CD14-positive monocyte (primary cell): ENCODE measurements around the gene SLC22A23. TPM values are rescaled to one million over a fixed set of nuclear protein-coding genes. Genes with fewer than 3 reads are reported as not detected.

Experiments used
- DNase-seq, 3 donors: peaks; one replicate each; pipeline ENCODE4 v3.0.0-alpha.2; 2011 to 2022
- H2AFZ ChIP-seq: 2 replicates; pipeline ENCODE4 v1.6.0; 2012; ENCODE audit warnings: mild to moderate bottlenecking, low read depth, low read length, inconsistent platforms; ENCODE audit not compliant: insufficient read depth, poor library complexity, severe bottlenecking
- H3K27ac ChIP-seq, 2 donors: 1 replicate in 1 of 2; 2 replicates in 1 of 2; pipeline ENCODE4 v1.5.1; 2012 to 2013; ENCODE audit warnings: low read length in 2 of 2, control low read depth in 1 of 2, inconsistent platforms in 1 of 2, low read depth in 1 of 2, mild to moderate bottlenecking in 1 of 2
- H3K27me3 ChIP-seq, 2 donors: one replicate each; pipeline versions ENCODE4 v1.6.0 to v1.6.1; 2011 to 2013; ENCODE audit warnings: low read length in 2 of 2; ENCODE audit not compliant: control insufficient read depth in 2 of 2, insufficient read depth in 2 of 2
- H3K36me3 ChIP-seq, 2 donors: replicated peaks in 1 of 2; 1 replicate in 1 of 2; 2 replicates in 1 of 2; pipeline versions ENCODE4 v1.5.1 to v1.6.1; 2012 to 2013; ENCODE audit warnings: low read length in 2 of 2, control low read depth in 1 of 2, inconsistent platforms in 1 of 2, mild to moderate bottlenecking in 1 of 2; ENCODE audit not compliant: insufficient read depth in 2 of 2, control insufficient read depth in 1 of 2
- H3K4me1 ChIP-seq, 2 donors: 1 replicate in 1 of 2; 2 replicates in 1 of 2; pipeline versions ENCODE4 v1.5.1 to v1.6.1; 2012 to 2013; ENCODE audit warnings: low read length in 2 of 2, control low read depth in 1 of 2, inconsistent platforms in 1 of 2, mild to moderate bottlenecking in 1 of 2, moderate library complexity in 1 of 2; ENCODE audit not compliant: insufficient read depth in 2 of 2, control insufficient read depth in 1 of 2
- H3K4me2 ChIP-seq: replicated peaks from 2 replicates; pipeline ENCODE3; 2012; ENCODE audit warnings: low read length, moderate library complexity, mild to moderate bottlenecking; ENCODE audit not compliant: poor library complexity, severe bottlenecking; ENCODE audit errors: extremely low read depth
- H3K4me3 ChIP-seq, 3 experiments: fragments of 200-600 bp in 1 of 3; sonication (generic) in 1 of 3; replicated peaks in 1 of 3; 1 replicate in 2 of 3; 2 replicates in 1 of 3; pipeline ENCODE4 v1.5.1; 2011 to 2013; ENCODE audit warnings: low read length in 3 of 3, mild to moderate bottlenecking in 3 of 3, control low read depth in 2 of 3, low read depth in 2 of 3, inconsistent platforms in 1 of 3, moderate library complexity in 1 of 3
- H3K79me2 ChIP-seq: 2 replicates; pipeline ENCODE4 v1.6.0; 2012; ENCODE audit warnings: mild to moderate bottlenecking, control low read depth, inconsistent platforms, low read length, moderate library complexity; ENCODE audit not compliant: insufficient read depth
- H3K9ac ChIP-seq: 2 replicates; pipeline ENCODE4 v1.6.0; 2017; ENCODE audit warnings: low read length, mild to moderate bottlenecking; ENCODE audit not compliant: insufficient read depth, poor library complexity, severe bottlenecking
- H3K9me3 ChIP-seq, 2 donors: replicated peaks in 1 of 2; 1 replicate in 1 of 2; 2 replicates in 1 of 2; pipeline versions ENCODE4 v1.5.1 to v1.6.1; 2012 to 2013; ENCODE audit warnings: low read length in 2 of 2, control low read depth in 1 of 2; ENCODE audit not compliant: control insufficient read depth in 1 of 2, insufficient read depth in 1 of 2
- H4K20me1 ChIP-seq: 2 replicates; pipeline ENCODE4 v1.6.0; 2012; ENCODE audit warnings: mild to moderate bottlenecking, low read length, control low read depth, moderate library complexity; ENCODE audit not compliant: insufficient read depth
- H3K27ac Mint-ChIP-seq, 7 donors: one replicate each; pipeline ENCODE4 v1.8.0; 2020; ENCODE audit warnings: mild to moderate bottlenecking in 7 of 7, mixed read lengths in 7 of 7, moderate library complexity in 6 of 7, inconsistent platforms in 2 of 7
- H3K27me3 Mint-ChIP-seq, 3 donors: one replicate each; pipeline ENCODE4 v1.8.0; 2021 to 2022; ENCODE audit warnings: low read depth in 3 of 3, mild to moderate bottlenecking in 3 of 3, mixed read lengths in 3 of 3, moderate library complexity in 3 of 3, inconsistent platforms in 1 of 3
- H3K36me3 Mint-ChIP-seq, 2 donors: one replicate each; pipeline ENCODE4 v1.8.0; 2020; ENCODE audit warnings: mixed read lengths in 2 of 2, inconsistent platforms in 1 of 2, mild to moderate bottlenecking in 1 of 2
- H3K4me1 Mint-ChIP-seq: one replicate; pipeline ENCODE4 v1.8.0; 2020; ENCODE audit warnings: mild to moderate bottlenecking, mixed read lengths
- H3K4me3 Mint-ChIP-seq, 2 donors: one replicate each; pipeline ENCODE4 v1.8.0; 2020; ENCODE audit warnings: mild to moderate bottlenecking in 2 of 2, mixed read lengths in 2 of 2, moderate library complexity in 1 of 2
- H3K9me3 Mint-ChIP-seq, 7 donors: one replicate each; pipeline ENCODE4 v1.8.0; 2020 to 2022; ENCODE audit warnings: mixed read lengths in 7 of 7, mild to moderate bottlenecking in 6 of 7, moderate library complexity in 6 of 7, inconsistent platforms in 2 of 7
- CTCF ChIP-seq: fragments of 200-600 bp; IDR thresholded peaks from one replicate; pipeline ENCODE4 v1.8.0; 2022; ENCODE audit warnings: antibody characterized with exemption, mild to moderate bottlenecking
- WGBS: methylation state at CpG from one replicate; pipeline ENCODE4 v1.1.5; 2013; ENCODE audit warnings: missing lambda C conversion rate; ENCODE audit not compliant: insufficient coverage; 5-methylcytosine and 5-hydroxymethylcytosine counted together
- intact Hi-C, 2 donors: fragments of 100-400 bp; cut with micrococcal nuclease; formaldehyde crosslinking; loops; one replicate each; pipeline versions ENCODE4 v1.15.0 to v1.15.1; 2023
- polyA plus RNA-seq, 3 donors: library from polyadenylated mRNA; depleted of rRNA in 1 of 3; unstranded in 2 of 3; stranded (reverse) in 1 of 3; fragments of 300-500 nt in 2 of 3; fragments of >200 nt in 1 of 3; fragmentation: Illumina TruSeq in 2 of 3; gene quantifications; 1 replicate in 2 of 3; 2 replicates in 1 of 3; pipeline ENCODE4 v1.2.3, GENCODE V29; 2012 to 2021

SLC22A23 gene
- polyA plus RNA-seq, 3 donors: 0.08 TPM; not detected in 2

GRCh38 chr6:3426927-3427686, 29.7 kb downstream of the SLC22A23 start:
- Histone ChIP-seq H3K79me2 (no peaks in the 10 kb centered on the region), H3K9ac (no peak overlapping the region), H3K9me3 (no peaks in the 10 kb centered on the region), H3K4me1 (no peaks in the 10 kb centered on the region), H3K27ac (no peak overlapping the region), H4K20me1 (no peaks in the 10 kb centered on the region), H3K4me3 (no peak overlapping the region), H3K4me2 (no peak overlapping the region), H3K36me3 (no peaks in the 10 kb centered on the region), H2AFZ (peak overlapping the region; percentile 35), H3K27me3 (peaks cover 2 to 10% of the 10 kb centered on the region in 2 donors)
- Mint-ChIP-seq H3K4me3 (no peak overlapping the region), H3K9me3 (no peaks in the 10 kb centered on the region), H3K27me3 (peaks cover 18 to 32% (median 30%) of the 10 kb centered on the region in 3 donors), H3K4me1 (no peaks in the 10 kb centered on the region), H3K27ac (no peak overlapping the region), H3K36me3 (no peaks in the 10 kb centered on the region)
- 76% methylated on average over 13 of the region's 20 CpGs for WGBS
- intact Hi-C loops: no loop called here
- DNase-seq: no peak
- TF ChIP-seq CTCF: no peak

- no peak overlapping the region for H3K27ac Mint-ChIP-seq
- H3K36me3 Mint-ChIP-seq: no peaks in the 10 kb centered on the region
- DNase-seq: no peak
- no peaks in the 10 kb centered on the region for H3K36me3 ChIP-seq
- peaks cover 21 to 34% (median 33%) of the 10 kb centered on the region in 3 donors for H3K27me3 Mint-ChIP-seq
- peaks cover 4 to 10% of the 10 kb centered on the region in 2 donors for H3K27me3 ChIP-seq
- H3K4me1 ChIP-seq: no peaks in the 10 kb centered on the region
- no peaks in the 10 kb centered on the region for H3K9me3 Mint-ChIP-seq
- H3K9ac ChIP-seq: no peak overlapping the region
- H3K4me2 ChIP-seq: no peak overlapping the region
- H4K20me1 ChIP-seq: no peaks in the 10 kb centered on the region
- intact Hi-C loops: no loop called here
- no CpG with 5 or more reads among the region's 3 CpGs for WGBS
- no peak overlapping the region for H2AFZ ChIP-seq
- no peaks in the 10 kb centered on the region for H3K9me3 ChIP-seq
- H3K79me2 ChIP-seq: no peaks in the 10 kb centered on the region
- H3K4me3 ChIP-seq: no peak overlapping the region
- no peaks in the 10 kb centered on the region for H3K4me1 Mint-ChIP-seq
- no peak overlapping the region for H3K4me3 Mint-ChIP-seq
- H3K27ac ChIP-seq: no peak overlapping the region
- no peak for TF ChIP-seq CTCF
These were observed 30.5 kb downstream of the SLC22A23 start for GRCh38 chr6:3426091-3426926.
